BLaER1 treated with 17β-estradiol and CSF1 and Interleukin-3, amounts not matched to agents 10 nM and 100 nM (cell line): ENCODE measurements around the gene GET4.

ENCODE experiments used
- H3K27ac ChIP-seq, 11 experiments: shearing (Covaris generic); formaldehyde crosslinking; 2 replicates each; pipeline ENCODE4 v1.8.1; 2022
- H3K27me3 ChIP-seq, 11 experiments: shearing (Covaris generic); formaldehyde crosslinking; 2 replicates each; pipeline ENCODE4 v1.8.1; 2022
- H3K36me3 ChIP-seq, 11 experiments: shearing (Covaris generic); formaldehyde crosslinking; 2 replicates each; pipeline ENCODE4 v1.8.1; 2022
- H3K4me1 ChIP-seq, 10 experiments: shearing (Covaris generic); formaldehyde crosslinking; 2 replicates each; pipeline ENCODE4 v1.8.1; 2022
- H3K4me2 ChIP-seq, 11 experiments: shearing (Covaris generic); formaldehyde crosslinking; 2 replicates each; pipeline ENCODE4 v1.8.1; 2022
- H3K4me3 ChIP-seq, 10 experiments: shearing (Covaris generic); formaldehyde crosslinking; 2 replicates each; pipeline ENCODE4 v1.8.1; 2022
- H3K9ac ChIP-seq, 11 experiments: shearing (Covaris generic); formaldehyde crosslinking; 2 replicates each; pipeline ENCODE4 v1.8.1; 2022
- H3K9me3 ChIP-seq, 11 experiments: shearing (Covaris generic); formaldehyde crosslinking; replicated peaks in 1 of 11; 2 replicates each; pipeline ENCODE4 v1.8.1; 2022
- H4K20me1 ChIP-seq, 11 experiments: shearing (Covaris generic); formaldehyde crosslinking; 2 replicates each; pipeline ENCODE4 v1.8.1; 2022
- Cebpa-rat ChIP-seq, 11 experiments: shearing (Covaris generic); IDR thresholded peaks; 2 replicates each; pipeline ENCODE4 v1.8.1; 2022

The GET4 gene

GRCh38 chr7:901041-901387 is 24.7 kb downstream of the GET4 start:
- Histone ChIP-seq H3K9me3 (no peaks in the 10 kb centered on the region), H3K4me1 (peaks cover 14 to 54% (median 31%) of the 10 kb centered on the region in 10 experiments), H3K9ac (peak overlapping the region in 7 of 11 experiments; percentile 15 to 51 (median 33); a peak in 5 of 22 replicates), H4K20me1 (peaks cover 34 to 93% (median 80%) of the 10 kb centered on the region in 11 experiments), H3K36me3 (peaks cover 53 to 80% (median 72%) of the 10 kb centered on the region in 11 experiments), H3K27ac (peak overlapping the region in 5 of 11 experiments; percentile 3 to 41 (median 32); a peak in 6 of 22 replicates), H3K27me3 (peaks cover 4 to 16% (median 10%) of the 10 kb centered on the region in 11 experiments; a peak in 21 of 22 replicates), H3K4me3 (no peak overlapping the region), H3K4me2 (peak overlapping the region; percentile 32 to 64 (median 55); a peak in 17 of 22 replicates)
- no peak for TF ChIP-seq Cebpa-rat (IDR thresholded peaks at IDR 0.05)

- TF ChIP-seq Cebpa-rat (IDR thresholded peaks at IDR 0.05) = no peak
- peak overlapping the region in 2 of 11 experiments; percentile 22 to 51; a peak in 2 of 22 replicates for H3K9ac ChIP-seq
- H3K36me3 ChIP-seq = peaks cover 47 to 74% (median 67%) of the 10 kb centered on the region in 11 experiments
- no peak overlapping the region for H3K4me3 ChIP-seq
- H4K20me1 ChIP-seq = peaks cover 29 to 88% (median 75%) of the 10 kb centered on the region in 11 experiments; a peak in 21 of 22 replicates
- peak overlapping the region; percentile 43 to 72 (median 56); a peak in 19 of 22 replicates for H3K4me2 ChIP-seq
- H3K4me1 ChIP-seq = peaks cover 14 to 54% (median 31%) of the 10 kb centered on the region in 10 experiments
- H3K27me3 ChIP-seq = peaks cover 4 to 22% (median 15%) of the 10 kb centered on the region in 11 experiments; a peak in 21 of 22 replicates
- H3K9me3 ChIP-seq = no peaks in the 10 kb centered on the region
- peak overlapping the region in 4 of 11 experiments; percentile 3 to 41 (median 30); a peak in 2 of 22 replicates for H3K27ac ChIP-seq
Observed at GRCh38 chr7:901388-902154, 25.2 kb downstream of the GET4 start.

GRCh38 chr7:902996-903395 is 26.6 kb downstream of the GET4 start:
- Histone ChIP-seq H3K9me3 (no peaks in the 10 kb centered on the region), H3K4me1 (peaks cover 20 to 67% (median 41%) of the 10 kb centered on the region in 10 experiments), H3K4me2 (peak overlapping the region in 2 of 11 experiments; percentile 37 to 46; a peak in 2 of 22 replicates), H3K27me3 (peaks cover 4 to 29% (median 20%) of the 10 kb centered on the region in 11 experiments; a peak in 21 of 22 replicates), H3K9ac (no peak overlapping the region), H3K27ac (no peak overlapping the region), H3K4me3 (no peak overlapping the region), H3K36me3 (peaks cover 34 to 73% (median 56%) of the 10 kb centered on the region in 11 experiments), H4K20me1 (peaks cover 35 to 88% (median 77%) of the 10 kb centered on the region in 11 experiments; a peak in 21 of 22 replicates)
- TF ChIP-seq Cebpa-rat (IDR thresholded peaks at IDR 0.05) = no peak

- Histone ChIP-seq H3K9ac (peak overlapping the region in 5 of 11 experiments; percentile 22 to 46 (median 26); a peak in 2 of 22 replicates), H3K27me3 (peaks cover 4 to 35% (median 23%) of the 10 kb centered on the region in 11 experiments; a peak in 21 of 22 replicates), H3K36me3 (peaks cover 23 to 68% (median 44%) of the 10 kb centered on the region in 11 experiments), H4K20me1 (peaks cover 41 to 83% (median 66%) of the 10 kb centered on the region in 11 experiments; a peak in 21 of 22 replicates), H3K27ac (0 out of 22 replicates have a peak overlapping the region, but pooled peaks of 1 of the 11 experiments have one; percentile 11), H3K9me3 (no peaks in the 10 kb centered on the region), H3K4me1 (peaks cover 20 to 77% (median 48%) of the 10 kb centered on the region in 10 experiments), H3K4me3 (no peak overlapping the region), H3K4me2 (peak overlapping the region in 3 of 11 experiments; percentile 13 to 46 (median 44); a peak in 5 of 22 replicates)
- TF ChIP-seq Cebpa-rat (IDR thresholded peaks at IDR 0.05) = no peak
Observed at GRCh38 chr7:903921-904755, 27.8 kb downstream of the GET4 start.

GRCh38 chr7:904847-905246 is 28.5 kb downstream of the GET4 start:
- Histone ChIP-seq H3K9ac (peak overlapping the region in 5 of 11 experiments; percentile 22 to 46 (median 26); a peak in 2 of 22 replicates), H4K20me1 (peaks cover 45 to 80% (median 59%) of the 10 kb centered on the region in 11 experiments), H3K27me3 (peaks cover 4 to 42% (median 30%) of the 10 kb centered on the region in 11 experiments; a peak in 21 of 22 replicates), H3K36me3 (peaks cover 16 to 61% (median 37%) of the 10 kb centered on the region in 11 experiments; a peak in 19 of 22 replicates), H3K4me2 (peak overlapping the region in 3 of 11 experiments; percentile 13 to 46 (median 44); a peak in 4 of 22 replicates), H3K9me3 (no peaks in the 10 kb centered on the region), H3K27ac (0 out of 22 replicates have a peak overlapping the region, but pooled peaks of 1 of the 11 experiments have one; percentile 11), H3K4me1 (peaks cover 27 to 83% (median 53%) of the 10 kb centered on the region in 10 experiments), H3K4me3 (no peak overlapping the region)
- no peak for TF ChIP-seq Cebpa-rat (IDR thresholded peaks at IDR 0.05)

- Histone ChIP-seq H3K4me2 (peak overlapping the region in 10 of 11 experiments; percentile 8 to 98 (median 54); a peak in 16 of 22 replicates), H4K20me1 (peaks cover 32 to 77% (median 50%) of the 10 kb centered on the region in 11 experiments; a peak in 21 of 22 replicates), H3K4me1 (peaks cover 29 to 85% (median 57%) of the 10 kb centered on the region in 10 experiments), H3K9ac (no peak overlapping the region), H3K9me3 (no peaks in the 10 kb centered on the region), H3K27ac (peak overlapping the region in 1 of 11 experiments; percentile 14; a peak in 1 of 22 replicates), H3K36me3 (peaks cover 11 to 54% (median 25%) of the 10 kb centered on the region in 11 experiments; a peak in 19 of 22 replicates), H3K4me3 (no peak overlapping the region), H3K27me3 (peaks cover 4 to 53% (median 30%) of the 10 kb centered on the region in 11 experiments; a peak in 21 of 22 replicates)
- no peak for TF ChIP-seq Cebpa-rat (IDR thresholded peaks at IDR 0.05)
Observed at GRCh38 chr7:906776-907157, 30.4 kb downstream of the GET4 start.

- H3K27me3 ChIP-seq = peaks cover 4 to 53% (median 30%) of the 10 kb centered on the region in 11 experiments; a peak in 21 of 22 replicates
- H3K27ac ChIP-seq = peak overlapping the region in 1 of 11 experiments; percentile 14; a peak in 1 of 22 replicates
Observed at GRCh38 chr7:907158-907980, 31.0 kb downstream of the GET4 start.

More at GRCh38 chr7:907158-907980, 31.0 kb downstream of the GET4 start:
- Histone ChIP-seq H3K9ac (no peak overlapping the region), H3K9me3 (no peaks in the 10 kb centered on the region), H3K4me2 (peak overlapping the region; percentile 8 to 98 (median 35); a peak in 17 of 22 replicates), H4K20me1 (peaks cover 30 to 71% (median 47%) of the 10 kb centered on the region in 11 experiments; a peak in 21 of 22 replicates), H3K36me3 (peaks cover 11 to 54% (median 25%) of the 10 kb centered on the region in 11 experiments; a peak in 19 of 22 replicates), H3K4me1 (peaks cover 27 to 85% (median 58%) of the 10 kb centered on the region in 10 experiments), H3K4me3 (no peak overlapping the region)
- no peak for TF ChIP-seq Cebpa-rat (IDR thresholded peaks at IDR 0.05)
